Glutamatergic neuron (in vitro differentiated cells): ENCODE measurements around the gene ANK3. TPM values are rescaled to one million over a fixed set of nuclear protein-coding genes. Genes with fewer than 3 reads are reported as not detected.
A peak's percentile ranks its signal among the peaks of the same experiment; 100 is the strongest.

ENCODE experiments used
- DNase-seq: peaks from one replicate; pipeline ENCODE4 v3.0.0; 2022
- H3K27ac Mint-ChIP-seq: one replicate; pipeline ENCODE4 v1.8.0; 2020; ENCODE audit warnings: mild to moderate bottlenecking, mixed read lengths, inconsistent platforms; ENCODE audit not compliant: unreplicated experiment
- H3K27me3 Mint-ChIP-seq: one replicate; pipeline ENCODE4 v1.8.0; 2020; ENCODE audit warnings: mild to moderate bottlenecking, moderate library complexity, mixed read lengths, inconsistent platforms; ENCODE audit not compliant: unreplicated experiment
- H3K36me3 Mint-ChIP-seq: one replicate; pipeline ENCODE4 v1.8.0; 2020; ENCODE audit warnings: mild to moderate bottlenecking, mixed read lengths, inconsistent platforms; ENCODE audit not compliant: unreplicated experiment
- H3K4me1 Mint-ChIP-seq: one replicate; pipeline ENCODE4 v1.8.0; 2020; ENCODE audit warnings: mild to moderate bottlenecking, low read depth, mixed read lengths, inconsistent platforms; ENCODE audit not compliant: unreplicated experiment
- H3K4me3 Mint-ChIP-seq: one replicate; pipeline ENCODE4 v1.8.0; 2020; ENCODE audit warnings: mild to moderate bottlenecking, mixed read lengths, inconsistent platforms; ENCODE audit not compliant: unreplicated experiment
- H3K9me3 Mint-ChIP-seq: one replicate; pipeline ENCODE4 v1.8.0; 2020; ENCODE audit warnings: mild to moderate bottlenecking, moderate library complexity, mixed read lengths, inconsistent platforms; ENCODE audit not compliant: unreplicated experiment
- CTCF ChIP-seq: fragments of 200-600 bp; sonication (generic); IDR thresholded peaks from one replicate; pipeline ENCODE4 v1.5.0; 2021; ENCODE audit not compliant: partially characterized antibody, unreplicated experiment
- total RNA-seq: library from RNA; stranded (reverse); fragmentation: NEBNext Ultra II Directional; extraction: Animal tissue kit (Norgen Biotek cat#: 25700); gene quantifications from one replicate; pipeline ENCODE4 v1.2.1, GENCODE V29; 2021; ENCODE audit not compliant: unreplicated experiment

Gene ANK3
- total RNA-seq, 1 donor from 2014 or later: 84.9 TPM

- H3K36me3 Mint-ChIP-seq: no peaks in the 10 kb centered on the region
These were observed 21.8 kb downstream of the ANK3 start for GRCh38 chr10:60367901-60368300.

GRCh38 chr10:60367431-60367830 lies 22.2 kb downstream of the ANK3 start:
- no peak for TF ChIP-seq CTCF
- Mint-ChIP-seq H3K27me3 (no peaks in the 10 kb centered on the region), H3K9me3 (peaks cover 1% of the 10 kb centered on the region), H3K36me3 (no peaks in the 10 kb centered on the region), H3K4me1 (peaks cover 20% of the 10 kb centered on the region), H3K4me3 (no peak overlapping the region), H3K27ac (no peak overlapping the region)
- no peak for DNase-seq

More at GRCh38 chr10:60367901-60368300, 21.8 kb downstream of the ANK3 start:
- Mint-ChIP-seq H3K27me3 (no peaks in the 10 kb centered on the region), H3K4me3 (peak overlapping the region; percentile 24), H3K27ac (no peak overlapping the region), H3K9me3 (peaks cover 1% of the 10 kb centered on the region), H3K4me1 (peaks cover 20% of the 10 kb centered on the region)
- no peak for DNase-seq
- no peak for TF ChIP-seq CTCF

- Mint-ChIP-seq H3K4me1 (peaks cover 20% of the 10 kb centered on the region), H3K27me3 (no peaks in the 10 kb centered on the region), H3K27ac (no peak overlapping the region), H3K36me3 (no peaks in the 10 kb centered on the region), H3K4me3 (no peak overlapping the region), H3K9me3 (peaks cover 1% of the 10 kb centered on the region)
- no peak for TF ChIP-seq CTCF
- no peak for DNase-seq
These were observed 22.7 kb downstream of the ANK3 start for GRCh38 chr10:60367024-60367423.

- no peak for TF ChIP-seq CTCF
- peaks cover 11% of the 10 kb centered on the region for H3K4me1 Mint-ChIP-seq
- H3K9me3 Mint-ChIP-seq: peaks cover 1% of the 10 kb centered on the region
- no peak overlapping the region for H3K27ac Mint-ChIP-seq
- no peaks in the 10 kb centered on the region for H3K36me3 Mint-ChIP-seq
- no peak overlapping the region for H3K4me3 Mint-ChIP-seq
- no peak for DNase-seq
- no peaks in the 10 kb centered on the region for H3K27me3 Mint-ChIP-seq
These were observed 26.5 kb downstream of the ANK3 start for GRCh38 chr10:60363187-60363586.

GRCh38 chr10:60362461-60362860 lies 27.2 kb downstream of the ANK3 start:
- no peak for TF ChIP-seq CTCF
- no peak overlapping the region for H3K27ac Mint-ChIP-seq
- peaks cover 7% of the 10 kb centered on the region for H3K4me1 Mint-ChIP-seq
- H3K9me3 Mint-ChIP-seq: peaks cover 1% of the 10 kb centered on the region
- DNase-seq: no peak
- no peaks in the 10 kb centered on the region for H3K36me3 Mint-ChIP-seq
- H3K27me3 Mint-ChIP-seq: no peaks in the 10 kb centered on the region
- no peak overlapping the region for H3K4me3 Mint-ChIP-seq
